Measurements from ENCODE around the gene ANAPC5.

DNA sequence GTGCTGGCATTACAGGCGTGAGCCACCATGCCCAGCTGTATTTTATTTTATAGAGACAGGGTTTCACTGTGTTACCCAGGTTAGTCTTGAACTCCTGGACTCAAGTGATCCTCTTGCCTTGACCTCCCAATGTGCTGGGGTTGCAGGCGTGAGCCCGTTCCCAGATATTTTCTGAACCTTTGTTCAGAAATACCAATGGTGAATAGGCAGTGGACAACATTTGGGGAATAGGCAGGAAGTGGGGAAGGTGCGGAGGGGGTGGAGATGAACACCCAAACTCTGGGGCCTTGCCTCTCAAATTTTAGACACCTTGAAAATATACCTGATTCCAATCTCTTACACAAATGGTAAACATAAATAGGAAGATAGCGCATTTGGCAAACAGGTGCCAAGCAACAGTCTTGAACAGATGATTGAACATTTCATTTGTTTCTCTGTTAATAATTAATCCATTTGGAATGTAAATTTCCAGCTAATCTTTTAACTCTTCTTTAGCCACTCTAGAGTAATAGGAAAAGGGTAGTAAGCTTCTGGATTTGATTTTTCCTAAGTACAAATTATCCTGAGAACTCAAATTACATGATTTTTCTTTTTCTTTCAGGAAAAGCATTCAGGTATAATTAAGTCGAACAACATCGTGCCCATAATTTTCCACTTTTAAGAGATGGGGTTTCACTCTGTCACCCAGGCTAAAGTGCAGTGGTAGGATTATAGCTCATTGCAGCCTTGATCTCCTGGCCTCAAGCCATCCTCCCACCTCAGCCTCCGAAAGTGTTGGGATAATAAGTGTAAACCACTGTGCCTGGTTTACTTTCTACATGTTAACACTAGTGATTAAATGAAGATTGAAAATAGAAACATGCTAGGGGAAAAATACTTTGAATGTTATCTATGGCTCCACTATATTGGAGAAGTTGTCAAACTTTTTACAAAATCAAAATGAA, 24.8 kb upstream of the ANAPC5 start:
- no peak for TF ChIP-seq CTCF (conservative IDR thresholded peaks at IDR 0.05 in 1 of 2, IDR thresholded peaks at IDR 0.05 in 1 of 2; ENCODE audit: extremely low read depth in 1 of 2, insufficient read depth in 1 of 2, low read depth in 1 of 2, low read length in 2 of 2)
- TF ChIP-seq EZH2 (IDR thresholded peaks at IDR 0.05; ENCODE audit: borderline replicate concordance, low read length): no peak

Data from mammary epithelial cell (primary cell).